ENCODE data around the gene HOXD8. TPM values are rescaled to one million over a fixed set of nuclear protein-coding genes. Genes with fewer than 3 reads are reported as not detected.

The HOXD8 gene
- not detected for total RNA-seq

GRCh38 chr2:176128982-176129796 lies at the start of gene HOXD8:
HOXD8 (plus strand) TSS chr2:176129705; CDS start chr2:176130367, 662 bp downstream.
- no peak within 1 kb of the TSS for H3K4me3 ChIP-seq (ENCODE audit: low read length)
- H3K27me3 ChIP-seq (ENCODE audit: insufficient read depth, low read length): peaks cover 92% of the 10 kb centered on the region
- peaks cover 23% of the 10 kb centered on the region for H3K4me1 ChIP-seq (ENCODE audit: insufficient read depth, low read length)
- H3K9me3 ChIP-seq (ENCODE audit: low read depth, low read length): no peaks in the 10 kb centered on the region

DNA sequence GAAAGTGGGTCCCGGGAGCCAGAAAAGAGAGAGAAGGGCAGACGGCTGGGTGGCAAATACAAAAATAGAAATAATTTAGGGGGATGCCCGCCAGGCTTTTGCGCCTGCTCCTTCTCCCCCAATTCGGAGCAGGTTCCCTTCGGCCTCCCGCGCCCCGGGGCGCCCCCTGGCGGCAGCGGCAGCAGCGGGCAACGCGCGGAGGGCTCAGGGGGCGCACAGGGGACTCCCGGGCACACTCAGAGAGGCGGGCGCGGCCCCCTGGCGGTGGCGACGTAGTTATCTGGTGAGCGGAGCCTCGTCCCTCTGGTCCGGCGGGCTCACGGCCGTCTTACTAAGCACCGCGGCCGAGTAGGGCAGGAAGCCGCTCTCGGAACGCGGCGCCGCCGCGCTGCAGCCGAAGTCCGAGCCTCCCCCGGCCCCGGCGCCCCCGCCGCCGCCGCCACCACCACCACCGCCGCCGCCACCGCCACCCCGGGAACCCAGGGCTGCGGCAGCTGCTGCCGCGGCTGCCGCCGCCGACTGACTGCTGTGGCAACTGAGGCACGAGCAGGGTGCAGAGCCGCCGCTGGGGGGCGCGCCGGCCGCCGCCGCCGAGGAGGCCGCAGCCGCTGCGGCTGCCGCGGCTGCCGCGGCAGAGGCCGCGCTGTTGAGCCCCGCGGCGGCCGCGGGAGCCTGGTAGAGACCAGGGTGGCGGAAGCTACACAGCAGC lies 49.5 kb upstream of the HOXD8 start:
- Histone ChIP-seq H3K27me3 (ENCODE audit: insufficient read depth, low read length) (peaks cover 96% of the 10 kb centered on the region), H3K4me1 (ENCODE audit: insufficient read depth, low read length) (peaks cover 11% of the 10 kb centered on the region), H3K9me3 (ENCODE audit: low read depth, low read length) (no peaks in the 10 kb centered on the region), H3K4me3 (ENCODE audit: low read length) (no peak overlapping the region)

DNA sequence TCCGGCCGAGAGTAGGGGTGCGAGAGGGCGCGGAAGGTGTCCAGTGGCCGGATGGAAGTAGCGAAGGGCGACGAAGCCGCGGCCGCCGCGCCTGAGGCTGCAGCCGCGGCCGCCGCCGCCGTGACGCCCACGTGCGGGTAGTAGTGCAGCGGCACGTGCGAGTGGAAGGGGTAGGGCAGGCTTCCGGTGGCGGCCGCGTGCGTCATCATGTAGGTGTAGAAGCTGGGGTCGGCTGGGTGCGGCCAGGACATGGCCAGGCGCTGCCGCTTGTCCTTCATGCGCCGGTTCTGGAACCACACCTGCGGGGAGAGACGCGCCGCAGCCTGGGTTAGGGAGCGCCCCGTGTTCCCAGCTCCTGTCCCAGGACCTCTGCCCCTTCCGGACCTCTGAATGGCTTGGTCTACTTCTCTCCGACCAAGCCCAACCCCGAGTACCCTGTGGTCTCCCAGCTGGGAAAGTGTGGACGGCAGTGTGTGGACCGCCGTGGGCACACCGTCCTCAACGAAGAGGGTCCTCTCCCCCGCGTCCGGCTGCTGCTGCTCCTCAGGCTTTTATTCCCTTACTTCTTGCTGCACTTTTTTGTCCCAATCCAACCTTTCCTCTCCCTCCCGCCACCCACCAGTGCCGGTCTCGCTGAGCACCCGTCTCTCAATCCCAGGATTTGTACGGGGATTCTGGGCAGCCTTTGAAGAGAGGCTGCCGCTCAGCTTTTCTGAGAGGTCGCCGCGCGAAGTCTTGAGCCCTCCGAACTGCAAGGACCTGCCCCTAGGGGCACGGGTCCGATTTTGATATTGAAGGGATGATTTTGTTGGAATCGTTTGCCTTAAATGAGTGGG lies 48.7 kb upstream of the HOXD8 start:
- peaks cover 11% of the 10 kb centered on the region for H3K4me1 ChIP-seq (ENCODE audit: insufficient read depth, low read length)
- no peaks in the 10 kb centered on the region for H3K9me3 ChIP-seq (ENCODE audit: low read depth, low read length)
- no peak overlapping the region for H3K4me3 ChIP-seq (ENCODE audit: low read length)
- H3K27me3 ChIP-seq (ENCODE audit: insufficient read depth, low read length): peaks cover 96% of the 10 kb centered on the region

DNA sequence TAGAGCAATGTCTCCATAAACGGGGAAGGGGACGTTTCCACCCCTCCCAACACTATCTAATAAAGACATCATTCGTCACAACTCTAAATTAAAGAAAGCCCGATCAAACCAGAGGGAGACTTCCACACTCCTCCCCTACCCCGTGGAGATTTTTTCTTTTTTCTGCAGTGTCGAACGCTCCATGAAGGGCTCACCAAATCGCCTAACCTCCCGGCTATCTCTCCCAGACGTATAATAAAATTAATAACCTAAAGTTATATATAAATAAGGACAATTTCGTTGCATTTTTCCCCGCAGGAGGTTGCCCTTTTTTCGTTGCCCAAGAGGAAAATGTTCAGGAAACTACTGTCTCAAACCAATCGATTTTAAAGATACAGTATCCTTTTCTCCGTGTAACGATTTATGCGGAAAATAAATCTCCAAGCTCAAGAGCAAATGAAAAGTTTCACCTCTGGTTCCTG lies 48.1 kb upstream of the HOXD8 start:
- Histone ChIP-seq H3K27me3 (ENCODE audit: insufficient read depth, low read length) (peaks cover 96% of the 10 kb centered on the region), H3K9me3 (ENCODE audit: low read depth, low read length) (no peaks in the 10 kb centered on the region), H3K4me3 (ENCODE audit: low read length) (no peak overlapping the region), H3K4me1 (ENCODE audit: insufficient read depth, low read length) (peaks cover 11% of the 10 kb centered on the region)

GRCh38 chr2:176081837-176082524 lies 47.5 kb upstream of the HOXD8 start:
- H3K4me3 ChIP-seq (ENCODE audit: low read length): no peak overlapping the region
- no peaks in the 10 kb centered on the region for H3K9me3 ChIP-seq (ENCODE audit: low read depth, low read length)
- peaks cover 96% of the 10 kb centered on the region for H3K27me3 ChIP-seq (ENCODE audit: insufficient read depth, low read length)
- peaks cover 11% of the 10 kb centered on the region for H3K4me1 ChIP-seq (ENCODE audit: insufficient read depth, low read length)

GRCh38 chr2:176082525-176082823 lies 47.0 kb upstream of the HOXD8 start:
- H3K9me3 ChIP-seq (ENCODE audit: low read depth, low read length): no peaks in the 10 kb centered on the region

GRCh38 chr2:176082824-176083751 lies 46.4 kb upstream of the HOXD8 start:
- Histone ChIP-seq H3K9me3 (ENCODE audit: low read depth, low read length) (no peaks in the 10 kb centered on the region), H3K4me1 (ENCODE audit: insufficient read depth, low read length) (peaks cover 16% of the 10 kb centered on the region), H3K4me3 (ENCODE audit: low read length) (no peak overlapping the region), H3K27me3 (ENCODE audit: insufficient read depth, low read length) (peaks cover 96% of the 10 kb centered on the region)

More at GRCh38 chr2:176082525-176082823, 47.0 kb upstream of the HOXD8 start:
- Histone ChIP-seq H3K4me1 (ENCODE audit: insufficient read depth, low read length) (peaks cover 11% of the 10 kb centered on the region), H3K27me3 (ENCODE audit: insufficient read depth, low read length) (peaks cover 96% of the 10 kb centered on the region), H3K4me3 (ENCODE audit: low read length) (no peak overlapping the region)

DNA sequence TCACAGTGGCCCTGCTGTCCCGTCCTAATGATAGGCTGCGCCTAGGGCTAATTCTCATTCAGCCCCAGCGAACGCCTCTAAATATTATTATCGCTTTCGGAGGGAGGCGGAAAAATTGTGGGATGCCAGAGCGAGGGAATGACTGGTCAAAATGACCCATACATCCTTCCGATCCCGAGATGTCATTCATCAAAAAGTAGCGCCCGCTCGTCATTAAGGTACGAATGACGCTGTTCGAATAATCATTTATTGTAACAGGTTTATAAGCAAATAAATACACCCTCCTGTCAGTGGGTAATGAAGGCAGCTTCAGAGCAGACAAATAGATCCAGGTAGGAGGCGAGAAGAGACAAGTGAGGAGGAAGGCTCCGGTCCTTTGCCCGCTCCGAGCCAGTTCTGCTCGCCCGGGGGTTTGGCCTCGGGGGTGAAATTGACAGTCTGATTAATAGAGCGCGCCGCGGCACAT lies 45.7 kb upstream of the HOXD8 start, which contains the start of gene EVX2:
EVX2 (minus strand) TSS at position 167 of the 466 bp plus-strand sequence. CDS start 186 bp downstream, outside the sequence.
- Histone ChIP-seq H3K9me3 (ENCODE audit: low read depth, low read length) (no peaks in the 10 kb centered on the region), H3K4me1 (ENCODE audit: insufficient read depth, low read length) (peaks cover 23% of the 10 kb centered on the region), H3K4me3 (ENCODE audit: low read length) (no peak within 1 kb of the TSS), H3K27me3 (ENCODE audit: insufficient read depth, low read length) (peaks cover 96% of the 10 kb centered on the region)

- Histone ChIP-seq H3K9me3 (ENCODE audit: low read depth, low read length) (no peaks in the 10 kb centered on the region), H3K4me1 (ENCODE audit: insufficient read depth, low read length) (peaks cover 21% of the 10 kb centered on the region), H3K27me3 (ENCODE audit: insufficient read depth, low read length) (peaks cover 96% of the 10 kb centered on the region), H3K4me3 (ENCODE audit: low read length) (no peak overlapping the region)
Measured at GRCh38 chr2:176084611-176085119, 44.8 kb upstream of the HOXD8 start.

DNA sequence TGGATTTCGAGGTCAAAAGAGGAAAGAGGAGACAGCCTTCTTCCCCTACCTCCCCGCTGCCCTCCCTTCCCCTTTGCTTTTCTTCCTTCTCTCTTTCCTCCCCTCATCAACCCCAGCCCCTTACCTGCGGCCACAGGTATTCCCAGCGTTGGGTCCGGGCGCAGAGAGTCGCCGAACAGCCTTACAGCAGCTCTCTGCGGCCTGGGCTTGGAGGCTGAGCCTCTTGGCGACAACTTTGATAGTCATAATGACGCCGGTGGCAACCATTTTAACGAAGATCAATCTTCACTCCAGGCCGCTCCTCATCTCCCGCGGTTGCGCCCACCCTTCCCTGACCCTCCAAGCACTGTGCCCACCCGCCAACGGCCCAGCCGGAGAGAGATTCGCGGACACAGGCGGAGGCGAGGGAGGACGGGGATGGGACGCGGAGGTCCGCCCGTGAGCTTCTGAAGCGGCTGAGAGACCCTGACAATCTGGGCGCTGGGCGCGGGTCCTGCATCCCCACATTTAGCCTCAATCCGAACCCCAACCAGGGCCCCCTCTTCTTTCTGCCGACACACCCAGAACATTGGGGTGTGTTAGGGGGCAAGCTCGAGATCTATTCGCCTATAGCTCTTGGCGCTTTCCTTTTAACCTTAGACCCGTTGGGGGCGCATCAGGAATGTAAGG lies 44.3 kb upstream of the HOXD8 start:
- peaks cover 18% of the 10 kb centered on the region for H3K4me1 ChIP-seq (ENCODE audit: insufficient read depth, low read length)
- no peak overlapping the region for H3K4me3 ChIP-seq (ENCODE audit: low read length)
- no peaks in the 10 kb centered on the region for H3K9me3 ChIP-seq (ENCODE audit: low read depth, low read length)
- H3K27me3 ChIP-seq (ENCODE audit: insufficient read depth, low read length): peaks cover 99% of the 10 kb centered on the region

DNA sequence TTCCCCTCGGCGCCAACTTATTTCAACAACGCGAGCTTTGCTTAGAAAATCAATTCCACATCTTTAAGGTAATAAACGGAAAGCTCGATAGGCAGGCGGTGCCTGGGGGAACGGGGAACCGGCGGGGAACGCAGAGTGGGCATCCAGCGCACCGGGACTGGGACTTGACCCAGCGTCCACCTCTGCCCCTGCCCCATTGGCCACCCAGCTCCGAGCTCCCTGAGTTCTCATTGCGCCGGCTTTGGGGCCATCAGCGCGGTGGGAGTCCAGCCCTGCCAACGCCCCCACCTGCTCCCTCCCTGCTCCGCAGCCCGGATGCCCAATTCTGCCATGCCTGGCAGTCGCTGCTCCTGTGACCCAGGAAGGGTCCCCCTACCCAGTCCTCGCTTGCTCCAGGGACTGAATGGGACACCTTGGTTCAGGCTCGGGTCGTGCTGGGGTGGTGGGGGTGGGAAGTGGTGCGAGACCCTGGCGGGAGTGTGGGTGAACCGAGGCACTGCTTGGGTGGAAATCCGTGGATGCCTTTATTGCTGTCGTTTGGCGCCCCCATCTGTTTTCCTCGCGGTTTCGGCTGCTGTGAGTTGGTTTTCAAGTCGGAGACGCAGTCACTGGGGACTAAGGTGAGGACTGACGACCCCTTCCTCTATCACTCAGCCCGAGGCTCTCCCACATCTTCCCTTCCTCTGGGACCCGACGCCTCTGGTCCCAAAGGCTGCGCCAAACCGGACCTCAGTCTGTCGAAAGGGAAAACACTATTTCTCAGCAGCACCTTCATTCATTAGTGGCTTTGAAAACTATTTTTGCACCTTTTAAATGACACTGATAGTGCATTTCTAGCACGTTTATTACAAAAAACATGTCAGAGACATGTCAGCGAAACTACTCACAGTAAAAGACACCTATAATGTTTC lies 43.4 kb upstream of the HOXD8 start:
- Histone ChIP-seq H3K9me3 (ENCODE audit: low read depth, low read length) (no peaks in the 10 kb centered on the region), H3K4me3 (ENCODE audit: low read length) (no peak overlapping the region)

GRCh38 chr2:176087330-176088047 lies 42.0 kb upstream of the HOXD8 start:
- Histone ChIP-seq H3K4me3 (ENCODE audit: low read length) (no peak overlapping the region), H3K27me3 (ENCODE audit: insufficient read depth, low read length) (peaks cover 98% of the 10 kb centered on the region), H3K4me1 (ENCODE audit: insufficient read depth, low read length) (peaks cover 12% of the 10 kb centered on the region), H3K9me3 (ENCODE audit: low read depth, low read length) (no peaks in the 10 kb centered on the region)

More for the DNA sequence above, 43.4 kb upstream of the HOXD8 start:
- H3K27me3 ChIP-seq (ENCODE audit: insufficient read depth, low read length): peaks cover 100% of the 10 kb centered on the region
- peaks cover 15% of the 10 kb centered on the region for H3K4me1 ChIP-seq (ENCODE audit: insufficient read depth, low read length)

All from mononuclear cell (primary cell).